ENCODE measurements around the gene ENPP3.
"Not testable (repeated sequence)": the region's sequence is repeated elsewhere in the genome, so short reads cannot be mapped to it uniquely, and the experiment has no call there.

ENPP3 gene

GRCh38 chr6:131736003-131736596 lies 99.0 kb downstream of the ENPP3 start:
- DNase-seq (ENCODE audit: low spot score) = no peak

- no peak for DNase-seq (ENCODE audit: low spot score)
These were observed 99.7 kb downstream of the ENPP3 start for GRCh38 chr6:131736811-131737210.

GRCh38 chr6:131739136-131739535 lies 102.0 kb downstream of the ENPP3 start:
- DNase-seq (ENCODE audit: low spot score) = no peak

GRCh38 chr6:131740161-131740560 lies 103.1 kb downstream of the ENPP3 start:
- no peak for DNase-seq (ENCODE audit: low spot score)

- DNase-seq (ENCODE audit: low spot score) = no peak
These were observed 104.7 kb downstream of the ENPP3 start for GRCh38 chr6:131741688-131742393.

- no peak for DNase-seq (ENCODE audit: low spot score)
These were observed 107.6 kb downstream of the ENPP3 start for GRCh38 chr6:131744432-131745287.

GRCh38 chr6:131745476-131745875 lies 108.4 kb downstream of the ENPP3 start:
- DNase-seq (ENCODE audit: low spot score) = no peak

GRCh38 chr6:131747821-131748353 lies 110.8 kb downstream of the ENPP3 start:
- DNase-seq (ENCODE audit: low spot score) = no peak

GRCh38 chr6:131749023-131749422 lies 111.9 kb downstream of the ENPP3 start:
- no peak for DNase-seq (ENCODE audit: low spot score)

GRCh38 chr6:131751012-131751715 lies 114.1 kb downstream of the ENPP3 start:
- DNase-seq (ENCODE audit: low spot score) = not testable (repeated sequence)

- DNase-seq (ENCODE audit: low spot score) = no peak
These were observed 117.0 kb downstream of the ENPP3 start for GRCh38 chr6:131754088-131754487.

- DNase-seq (ENCODE audit: low spot score) = no peak
These were observed 117.8 kb downstream of the ENPP3 start for GRCh38 chr6:131754715-131755567.

GRCh38 chr6:131755597-131755996 lies 118.5 kb downstream of the ENPP3 start:
- DNase-seq (ENCODE audit: low spot score) = peak; percentile 33

- no peak for DNase-seq (ENCODE audit: low spot score)
These were observed 118.9 kb downstream of the ENPP3 start for GRCh38 chr6:131756039-131756438.

- no peak for DNase-seq (ENCODE audit: low spot score)
These were observed 121.8 kb downstream of the ENPP3 start for GRCh38 chr6:131758920-131759319.

GRCh38 chr6:131761060-131761761 lies 124.1 kb downstream of the ENPP3 start:
- peak; percentile 8 for DNase-seq (ENCODE audit: low spot score)

- no peak for DNase-seq (ENCODE audit: low spot score)
These were observed 124.6 kb downstream of the ENPP3 start for GRCh38 chr6:131761762-131762067.

- no peak for DNase-seq (ENCODE audit: low spot score)
These were observed 125.9 kb downstream of the ENPP3 start for GRCh38 chr6:131762984-131763383.

GRCh38 chr6:131763749-131764148 lies 126.6 kb downstream of the ENPP3 start:
- DNase-seq (ENCODE audit: low spot score) = no peak

- no peak for DNase-seq (ENCODE audit: low spot score)
These were observed 127.2 kb downstream of the ENPP3 start for GRCh38 chr6:131764350-131764749.

All from hepatic stellate cell (primary cell).